PC-3 (cell line): ENCODE data around the gene PFKFB3. TPM values are rescaled to one million over a fixed set of nuclear protein-coding genes. Genes with fewer than 3 reads are reported as not detected.
A peak's percentile ranks its signal among the peaks of the same experiment; 100 is the strongest.

Experiments
- ATAC-seq: fragments of 200-7000 bp; cut with Tn5 transposase; 2 replicates; pipeline ENCODE4 v1.9.1; 2020; ENCODE audit warnings: mild to moderate bottlenecking, moderate library complexity
- BruUV-seq: library from RNA; stranded (reverse); fragments of 400-500 nt; replicated peaks from 2 replicates; lab custom pipeline; 2021; lab: Mats Ljungman, UMichigan
- CTCF ChIA-PET: fragments of 300-600 bp; sonication (Branson Sonifier 250); formaldehyde crosslinking; loops from one replicate; lab custom pipeline; 2022; ENCODE audit warnings: antibody characterized with exemption; lab: Charles Lee
- POLR2A ChIA-PET: fragments of 300-600 bp; sonication (Branson Sonifier 250); formaldehyde crosslinking; loops from one replicate; lab custom pipeline; 2022; ENCODE audit warnings: antibody characterized with exemption; ENCODE audit not compliant: unreplicated experiment; lab: Charles Lee
- DNase-seq: peaks from one replicate; pipeline ENCODE4 v3.0.0-alpha.2; 2015
- H2AFZ ChIP-seq: fragments of 300-600 bp; sonication (generic); 2 replicates; pipeline ENCODE4 v1.6.0; 2016; ENCODE audit warnings: antibody characterized with exemption, low read length
- H3F3A ChIP-seq: fragments of 300-600 bp; sonication (generic); one replicate; pipeline ENCODE4 v1.6.0; 2017; ENCODE audit warnings: antibody characterized with exemption, low read length, control low read depth, mild to moderate bottlenecking; ENCODE audit not compliant: unreplicated experiment
- H3K27ac ChIP-seq: fragments of 300-600 bp; sonication (generic); 2 replicates; pipeline ENCODE4 v1.5.1; 2016; ENCODE audit warnings: mild to moderate bottlenecking, low read length
- H3K27me3 ChIP-seq: fragments of 300-600 bp; sonication (generic); 2 replicates; pipeline ENCODE4 v1.6.1; 2016; ENCODE audit warnings: low read length, mixed read lengths
- H3K36me3 ChIP-seq: fragments of 300-600 bp; sonication (generic); 2 replicates; pipeline ENCODE4 v1.6.1; 2016; ENCODE audit warnings: low read depth, mixed run types, low read length, mixed read lengths
- H3K4me1 ChIP-seq: fragments of 300-600 bp; sonication (generic); 2 replicates; pipeline ENCODE4 v1.5.1; 2016; ENCODE audit warnings: low read length; ENCODE audit not compliant: insufficient read depth
- H3K4me2 ChIP-seq: fragments of 300-600 bp; sonication (generic); 2 replicates; pipeline ENCODE4 v1.6.0; 2016; ENCODE audit warnings: low read length
- H3K4me3 ChIP-seq: fragments of 300-600 bp; sonication (generic); 2 replicates; pipeline ENCODE4 v1.5.1; 2016; ENCODE audit warnings: mild to moderate bottlenecking, low read length, mixed read lengths
- H3K79me2 ChIP-seq: fragments of 300-600 bp; sonication (generic); 2 replicates; pipeline ENCODE4 v1.6.1; 2017; ENCODE audit warnings: low read length, mixed read lengths
- H3K9ac ChIP-seq: fragments of 300-600 bp; sonication (generic); 2 replicates; pipeline ENCODE4 v1.6.0; 2016; ENCODE audit warnings: mild to moderate bottlenecking, low read length
- H3K9me2 ChIP-seq: fragments of 300-600 bp; sonication (generic); replicated peaks from 2 replicates; pipeline ENCODE4 v1.6.1; 2016; ENCODE audit warnings: mixed run types, low read length, mixed read lengths
- H3K9me3 ChIP-seq: fragments of 300-600 bp; sonication (generic); 2 replicates; pipeline ENCODE4 v1.6.1; 2016; ENCODE audit warnings: low read length, mixed read lengths
- H4K20me1 ChIP-seq: fragments of 300-600 bp; sonication (generic); 2 replicates; pipeline ENCODE4 v1.6.1; 2016; ENCODE audit warnings: low read length, mixed read lengths
- CTCF ChIP-seq: fragments of 300-600 bp; sonication (generic); conservative IDR thresholded peaks from 2 replicates; pipeline ENCODE4 v1.5.1; 2017; ENCODE audit warnings: antibody characterized with exemption, low read depth, mild to moderate bottlenecking, low read length
- EZH2 ChIP-seq: fragments of 300-600 bp; sonication (generic); IDR thresholded peaks from one replicate; pipeline ENCODE4 v1.6.1; 2017; ENCODE audit warnings: antibody characterized with exemption, mild to moderate bottlenecking, low read length; ENCODE audit not compliant: unreplicated experiment
- EZH2phosphoT487 ChIP-seq: fragments of 300-600 bp; sonication (generic); IDR thresholded peaks from 2 replicates; pipeline ENCODE4 v1.6.1; 2018; ENCODE audit warnings: mild to moderate bottlenecking, antibody characterized with exemption, low read length, borderline replicate concordance
- intact Hi-C: fragments of 100-400 bp; cut with micrococcal nuclease; formaldehyde crosslinking; loops from 2 replicates; pipeline ENCODE4 v1.9.0; 2023
- total RNA-seq: library from RNA; depleted of rRNA; stranded (reverse); fragments of >200 nt; gene quantifications from 2 replicates; pipeline ENCODE4 v1.2.3, GENCODE V29; 2014

The PFKFB3 gene
- total RNA-seq, 1 experiment from 2014 or later, result 19.5 TPM

GRCh38 chr10:6300106-6300783 is 97.5 kb downstream of the PFKFB3 start:
- Histone ChIP-seq H3K9me3 (no peaks in the 10 kb centered on the region), H3K79me2 (no peaks in the 10 kb centered on the region), H3K4me1 (peaks cover 29% of the 10 kb centered on the region), H3K27me3 (no peaks in the 10 kb centered on the region), H3K27ac (no peak overlapping the region), H3K9me2 (no peaks in the 10 kb centered on the region), H3F3A (no peaks in the 10 kb centered on the region), H3K4me2 (no peak overlapping the region), H3K36me3 (no peaks in the 10 kb centered on the region), H4K20me1 (no peaks in the 10 kb centered on the region), H3K9ac (no peak overlapping the region), H2AFZ (no peak overlapping the region), H3K4me3 (no peak overlapping the region)
- BruUV-seq, result no TSS peak
- intact Hi-C loops, result no loop called here
- ATAC-seq (no peak; the same call in 1 of the 2 replicates), DNase-seq (peak; percentile 24)
- CTCF ChIA-PET, result no interaction called here
- POLR2A ChIA-PET, result no interaction called here
- TF ChIP-seq EZH2phosphoT487, result no peak
- TF ChIP-seq CTCF, result no peak
- no peak for TF ChIP-seq EZH2

DNA sequence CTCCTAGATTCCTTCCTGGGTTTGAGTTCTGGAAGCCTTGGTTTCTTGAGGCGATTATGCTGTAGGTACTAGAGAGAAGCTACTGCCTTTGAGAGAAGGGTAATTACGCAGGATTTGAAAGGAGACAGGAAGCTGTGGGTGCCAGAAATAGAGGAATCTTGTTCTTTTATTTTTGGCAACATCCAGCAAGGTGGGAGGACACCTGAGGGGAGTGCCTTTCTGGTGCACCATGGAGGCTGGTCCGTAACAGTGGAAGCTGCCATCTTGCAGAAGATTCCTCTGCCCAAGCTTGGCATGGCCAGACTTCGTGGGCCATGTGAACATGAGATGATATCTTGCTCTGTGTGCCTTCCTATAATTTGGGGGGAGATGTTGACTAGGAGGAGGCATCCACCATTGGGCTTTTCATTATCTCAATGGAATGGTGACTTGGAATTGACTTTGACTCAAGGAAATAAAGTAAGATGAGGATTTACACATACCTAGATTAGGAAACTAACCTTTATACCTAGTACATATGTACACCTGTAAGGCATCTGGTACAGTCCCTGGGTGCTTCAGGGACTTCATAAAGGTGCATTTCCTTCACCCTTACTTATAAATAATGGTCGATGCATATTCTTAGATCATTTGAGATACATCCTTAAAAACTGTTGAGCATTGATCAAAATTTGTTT is 98.2 kb downstream of the PFKFB3 start:
- DNase-seq, result no peak
- H3K9me2 ChIP-seq, result no peaks in the 10 kb centered on the region
- TF ChIP-seq CTCF, result no peak
- no peak for TF ChIP-seq EZH2phosphoT487
- TF ChIP-seq EZH2, result no peak
- H3K27me3 ChIP-seq, result no peaks in the 10 kb centered on the region
- H3K4me3 ChIP-seq, result no peak overlapping the region
- H3K9me3 ChIP-seq, result no peaks in the 10 kb centered on the region
- no TSS peak for BruUV-seq
- H2AFZ ChIP-seq, result no peak overlapping the region
- H4K20me1 ChIP-seq, result no peaks in the 10 kb centered on the region
- POLR2A ChIA-PET, result no interaction called here
- ATAC-seq, result no peak
- H3K79me2 ChIP-seq, result no peaks in the 10 kb centered on the region
- CTCF ChIA-PET, result no interaction called here
- H3K4me1 ChIP-seq, result peaks cover 29% of the 10 kb centered on the region
- no peak overlapping the region for H3K27ac ChIP-seq
- intact Hi-C loops, result no loop called here
- H3K9ac ChIP-seq, result no peak overlapping the region
- no peaks in the 10 kb centered on the region for H3K36me3 ChIP-seq
- H3K4me2 ChIP-seq, result no peak overlapping the region
- no peaks in the 10 kb centered on the region for H3F3A ChIP-seq
